Stimulated activated CD4-positive, alpha-beta T cell treated with anti-CD3 and anti-CD28 coated beads, Interleukin-12 subunit alpha, Interleukin-12 subunit beta, amount 100 ng/mL, for 48 hours (primary cell): ENCODE data around the gene ADAMTS16.

Source experiments
- DNase-seq, 3 donors: peaks; one replicate each; pipeline ENCODE4 v3.0.0-alpha.2; 2020; ENCODE audit warnings: low read depth in 2 of 3, low spot score in 1 of 3

Gene ADAMTS16

GRCh38 chr5:5220901-5221631 lies 80.9 kb downstream of the ADAMTS16 start:
- no peak for DNase-seq

DNA sequence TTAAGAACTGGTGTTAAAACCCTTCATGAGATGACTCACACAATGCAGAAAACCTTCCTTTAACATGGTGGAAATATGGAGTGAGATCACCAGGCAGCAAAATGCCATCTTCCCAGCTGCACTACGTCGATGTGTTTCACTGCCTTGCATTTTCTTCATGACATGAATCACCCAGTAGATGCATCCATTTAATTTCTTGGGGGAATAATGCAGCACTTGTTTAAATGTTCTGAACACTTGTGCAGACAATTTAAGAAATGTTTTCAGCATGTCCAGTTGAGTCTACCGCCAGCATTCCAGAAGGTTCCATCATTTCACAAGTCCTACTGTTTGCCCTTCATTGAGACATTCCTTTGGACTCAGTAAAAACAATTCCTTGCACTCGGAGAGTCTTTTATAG lies 81.6 kb downstream of the ADAMTS16 start:
- no peak for DNase-seq

- no peak for DNase-seq
Observed at GRCh38 chr5:5231576-5231975, 91.4 kb downstream of the ADAMTS16 start.

- no peak for DNase-seq
Observed at GRCh38 chr5:5234912-5235311, 94.8 kb downstream of the ADAMTS16 start.

- DNase-seq = no peak
Observed at GRCh38 chr5:5235685-5236084, 95.6 kb downstream of the ADAMTS16 start.

- no peak for DNase-seq
Observed at GRCh38 chr5:5239191-5239590, 99.1 kb downstream of the ADAMTS16 start.

- no peak for DNase-seq
Observed at GRCh38 chr5:5240234-5240633, 100.1 kb downstream of the ADAMTS16 start.

DNA sequence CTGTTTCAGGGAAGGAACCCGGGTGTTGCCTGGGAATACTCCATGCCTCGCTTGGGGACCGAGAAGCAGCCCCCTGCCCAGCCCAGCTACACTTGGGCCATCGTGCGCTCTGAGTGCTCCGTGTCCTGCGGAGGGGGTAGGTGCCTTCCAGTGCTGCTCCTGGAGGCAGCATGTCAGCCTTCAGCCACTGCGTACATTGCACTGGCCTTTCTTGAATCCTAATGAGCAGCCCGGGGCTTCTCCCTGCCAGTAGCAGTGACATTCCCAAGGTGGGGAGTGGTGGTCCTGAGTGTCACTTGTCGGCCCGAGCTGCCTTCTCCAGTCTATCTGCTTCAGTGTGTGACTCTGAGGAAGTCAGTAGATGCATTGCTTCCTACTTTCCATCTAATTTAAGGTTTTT lies 101.9 kb downstream of the ADAMTS16 start:
- DNase-seq = no peak

GRCh38 chr5:5246736-5247135 lies 106.6 kb downstream of the ADAMTS16 start:
- DNase-seq = no peak

- no peak for DNase-seq
Observed at GRCh38 chr5:5250758-5251157, 110.6 kb downstream of the ADAMTS16 start.

DNA sequence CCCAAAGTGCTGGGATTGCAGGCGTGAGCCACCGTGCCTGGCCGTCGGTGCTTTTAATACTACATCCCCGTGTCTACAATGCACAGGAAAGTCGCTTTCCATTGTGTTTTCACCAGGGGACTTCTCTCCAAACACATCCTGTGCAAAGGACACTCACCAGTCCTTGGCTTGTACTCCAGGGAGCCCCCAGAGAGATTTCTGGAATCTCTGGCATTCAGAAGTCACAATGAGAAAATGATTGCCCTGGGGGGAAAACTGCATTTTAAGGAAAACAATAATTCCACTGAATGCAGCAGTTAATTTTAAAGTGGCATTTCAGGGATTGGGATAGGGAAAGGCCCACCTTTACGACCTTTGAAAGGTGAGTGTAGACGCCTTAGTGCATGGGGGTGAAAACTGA lies 112.0 kb downstream of the ADAMTS16 start:
- no peak for DNase-seq

DNA sequence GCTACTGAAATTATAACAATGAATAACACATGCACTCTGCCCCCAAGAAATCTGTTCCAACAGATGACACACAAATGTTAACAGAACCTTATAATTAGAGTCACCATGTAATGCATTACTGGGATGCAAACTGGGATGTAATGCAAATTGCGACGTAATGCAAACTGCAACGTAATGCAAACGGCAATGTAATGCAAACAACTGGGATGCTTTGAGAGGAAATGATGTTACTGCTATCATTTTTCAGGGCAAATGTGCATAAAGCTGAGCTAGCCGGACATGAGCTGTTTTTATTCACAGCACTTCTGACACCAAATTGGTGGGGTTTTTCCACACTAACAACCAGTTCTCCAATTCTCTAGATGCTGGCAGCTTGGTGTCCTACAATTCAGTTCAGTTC lies 117.2 kb downstream of the ADAMTS16 start:
- DNase-seq = no peak

DNA sequence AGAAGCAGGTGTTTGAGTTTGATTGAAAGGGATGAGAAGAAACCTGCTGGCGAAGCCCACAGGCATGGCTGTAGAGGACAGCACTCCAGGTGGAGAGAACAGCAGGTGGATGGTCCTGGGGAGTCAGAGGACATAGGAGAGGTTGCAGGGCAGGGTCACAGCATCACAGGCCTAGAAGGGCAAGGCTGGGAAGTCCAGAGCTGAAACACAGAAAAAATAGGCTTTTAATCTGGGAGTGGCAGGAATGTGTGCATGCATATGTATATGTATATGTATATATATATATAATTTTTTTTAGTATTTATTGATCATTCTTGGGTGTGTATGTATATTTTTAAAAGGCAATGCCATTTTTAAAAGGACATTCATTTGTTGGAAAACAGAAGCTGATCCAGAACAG lies 118.4 kb downstream of the ADAMTS16 start:
- no peak for DNase-seq

DNA sequence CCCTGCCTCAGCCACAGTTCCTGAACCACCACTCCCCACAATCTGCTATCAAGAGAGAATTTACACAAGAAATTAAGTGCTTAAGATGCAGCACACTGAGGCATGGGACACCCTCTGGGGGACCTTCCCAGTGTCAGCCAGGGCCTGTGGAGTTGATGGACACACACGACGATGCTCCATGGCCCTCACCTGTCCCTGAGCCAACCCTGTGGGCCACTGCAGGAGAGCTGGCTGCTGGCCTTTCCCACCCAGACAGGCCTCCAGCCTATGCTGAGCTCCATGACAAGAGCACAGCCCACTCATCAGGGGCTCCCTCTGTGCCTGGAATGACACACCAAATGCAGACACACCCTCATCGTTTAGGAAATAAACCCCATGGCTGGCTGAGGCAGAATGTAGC lies 124.6 kb downstream of the ADAMTS16 start:
- no peak for DNase-seq

DNA sequence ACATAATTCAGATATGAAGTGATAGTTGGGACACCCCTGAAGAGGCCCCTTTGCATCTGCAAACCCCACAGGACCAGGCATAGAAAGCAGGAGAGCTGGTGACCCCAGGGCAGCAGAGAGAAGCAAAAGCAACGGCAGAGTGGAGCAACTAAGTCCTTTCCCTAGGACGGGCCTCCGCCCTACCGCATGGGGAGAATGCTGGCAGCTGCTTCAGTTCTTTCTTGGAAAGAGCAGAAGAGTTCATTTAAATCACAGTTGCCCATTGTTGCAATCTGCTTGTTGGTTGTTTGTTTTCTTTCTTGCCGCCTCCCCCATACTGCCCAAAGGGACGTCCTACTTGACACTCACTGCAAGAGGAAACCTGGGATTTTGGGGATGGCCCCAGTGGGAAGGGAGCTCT lies 126.2 kb downstream of the ADAMTS16 start:
- DNase-seq = no peak

GRCh38 chr5:5270161-5270560 lies 130.0 kb downstream of the ADAMTS16 start:
- no peak for DNase-seq

DNA sequence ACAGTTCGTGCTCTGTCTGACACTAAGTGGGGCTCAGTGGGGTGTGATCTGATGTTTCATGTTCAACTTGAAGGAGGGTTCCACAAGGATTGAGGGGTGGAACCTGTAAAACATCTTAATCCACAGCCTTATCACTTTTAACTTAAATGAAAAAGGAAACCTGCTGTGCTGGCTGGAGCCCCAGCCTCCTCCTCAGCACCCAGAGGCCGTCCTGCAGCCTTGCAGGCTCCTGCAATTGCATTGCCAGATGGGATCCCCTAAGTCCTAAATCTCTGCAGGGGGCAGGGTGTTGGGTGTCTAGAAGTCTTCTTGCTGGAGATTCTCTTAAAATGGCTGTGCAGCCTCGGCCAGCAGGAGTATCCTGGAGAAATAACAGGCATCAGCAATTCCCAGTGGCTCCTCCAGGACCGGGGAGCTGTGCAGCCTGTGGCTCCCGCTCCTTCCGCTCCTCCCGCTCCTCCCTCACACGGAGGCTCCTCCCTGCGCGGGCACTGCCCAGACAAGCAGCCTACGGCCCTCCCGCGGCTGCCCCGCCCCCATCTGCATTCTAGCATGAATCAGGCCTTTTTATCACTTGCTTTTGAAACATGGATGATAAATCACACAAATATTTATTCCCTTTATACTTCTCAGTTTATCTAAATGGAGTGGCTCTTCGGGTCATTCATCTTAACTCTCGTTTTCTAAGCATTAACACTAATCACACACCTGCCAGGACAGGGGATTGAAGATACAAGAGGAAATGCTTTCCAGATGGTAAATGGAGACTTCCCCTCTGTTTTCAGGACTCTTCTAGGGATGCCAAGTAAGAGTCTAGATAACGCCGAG lies 131.0 kb downstream of the ADAMTS16 start:
- DNase-seq = no peak

DNA sequence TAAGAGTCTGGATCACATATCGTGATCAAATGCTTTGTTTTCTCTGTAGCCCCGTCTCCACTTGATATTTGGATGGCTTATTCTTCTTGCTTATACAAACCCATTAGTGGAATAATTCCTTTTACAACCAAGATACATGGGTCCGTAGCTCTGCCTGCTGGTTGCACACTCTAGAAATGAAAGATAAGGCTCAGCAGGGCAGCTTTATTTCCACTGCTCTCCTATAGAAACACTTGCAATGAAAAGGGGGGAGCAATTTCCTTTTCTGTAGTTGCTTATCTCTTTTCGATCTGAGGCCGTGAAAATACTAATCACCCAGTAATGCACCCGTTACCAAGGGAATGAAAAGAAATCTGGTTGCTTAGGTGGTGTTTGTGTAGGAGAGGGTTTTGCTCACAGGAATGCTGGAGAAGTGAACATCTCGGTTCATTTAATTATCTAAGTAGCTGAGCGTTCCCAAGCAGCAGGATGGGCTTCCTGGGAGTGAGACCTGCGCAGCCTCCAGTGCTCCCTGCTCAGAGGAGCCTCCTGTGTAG lies 131.7 kb downstream of the ADAMTS16 start:
- DNase-seq = no peak

- no peak for DNase-seq
Observed at GRCh38 chr5:5273398-5273797, 133.3 kb downstream of the ADAMTS16 start.

- no peak for DNase-seq
Observed at GRCh38 chr5:5273976-5274375, 133.8 kb downstream of the ADAMTS16 start.

DNA sequence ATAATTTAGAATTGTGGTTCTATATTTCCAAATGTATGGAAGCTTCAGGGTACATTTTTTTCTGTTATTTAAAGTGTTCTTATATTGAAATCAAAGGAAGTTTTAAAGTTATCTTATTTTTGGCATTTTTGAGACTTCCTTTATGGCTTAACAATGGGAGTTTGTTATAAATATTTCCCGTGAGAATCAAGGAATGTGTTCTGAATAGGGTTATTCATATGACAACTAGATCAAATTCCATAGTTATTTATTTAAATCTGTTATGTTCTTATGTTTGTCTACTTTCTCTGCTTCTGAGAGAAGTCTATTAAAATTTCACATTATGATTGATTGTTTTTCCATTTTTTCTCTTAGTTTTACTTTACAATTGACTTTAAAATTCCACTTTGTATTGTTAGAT lies 135.1 kb downstream of the ADAMTS16 start:
- no peak for DNase-seq

DNA sequence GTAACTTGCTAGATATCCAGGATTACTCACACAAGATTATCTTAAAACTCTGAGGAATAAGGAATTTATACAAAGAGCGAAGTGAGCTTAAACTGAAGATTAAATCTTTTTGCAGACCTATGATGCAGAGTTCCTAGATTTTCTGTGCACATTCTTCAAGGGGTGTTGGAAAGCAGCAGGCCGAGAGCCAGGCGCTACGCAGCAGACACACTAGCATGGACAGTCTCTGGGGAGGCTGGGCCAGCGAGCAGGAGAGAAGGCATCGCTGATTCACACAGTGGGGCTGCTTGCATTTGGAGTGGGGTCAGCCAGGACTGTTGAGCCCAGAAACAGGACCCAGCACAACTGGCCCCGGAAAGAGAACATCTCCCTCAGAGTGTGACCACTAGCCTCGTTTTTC lies 136.3 kb downstream of the ADAMTS16 start:
- no peak for DNase-seq
